Body of pancreas (tissue), 4 donors: Measurements from ENCODE around the gene ARAF. TPM values are rescaled to one million over a fixed set of nuclear protein-coding genes. Genes with fewer than 3 reads are reported as not detected.
A peak's percentile ranks its signal among the peaks of the same experiment; 100 is the strongest.

Experiments used
- ATAC-seq: fragments of 150-250 bp; one replicate; pipeline ENCODE4 v1.9.1; 2016
- DNase-seq, 4 donors: peaks; one replicate each; pipeline ENCODE4 v3.0.0-alpha.2; 2019
- H3K27ac ChIP-seq, 4 donors: fragments of 200-600 bp; sonication (generic); 1 replicate in 3 of 4; 2 replicates in 1 of 4; pipeline versions ENCODE4 v1.5.1 to v1.6.1; 2016 to 2019; ENCODE audit warnings: mild to moderate bottlenecking in 1 of 4, mixed read lengths in 1 of 4, moderate library complexity in 1 of 4
- H3K27me3 ChIP-seq, 2 donors: fragments of 200-600 bp; sonication (generic); one replicate each; pipeline ENCODE4 v1.6.0; 2016; ENCODE audit warnings: mild to moderate bottlenecking in 1 of 2
- H3K36me3 ChIP-seq, 2 donors: fragments of 200-600 bp; sonication (generic); replicated peaks in 1 of 2; 2 replicates each; pipeline ENCODE4 v1.5.1; 2016; ENCODE audit warnings: low read depth in 2 of 2; ENCODE audit not compliant: insufficient read depth in 1 of 2
- H3K4me1 ChIP-seq: fragments of 200-600 bp; sonication (generic); one replicate; pipeline ENCODE4 v1.6.0; 2016
- H3K4me3 ChIP-seq, 2 donors: fragments of 200-600 bp; sonication (generic); 1 replicate in 1 of 2; 2 replicates in 1 of 2; pipeline ENCODE4 v1.5.1; 2016 to 2019
- H3K9me3 ChIP-seq, 3 donors: fragments of 200-600 bp; sonication (generic); 1 replicate in 2 of 3; 2 replicates in 1 of 3; pipeline ENCODE4 v1.5.1; 2016
- CTCF ChIP-seq, 7 experiments: fragments of 450-650 bp in 4 of 7; fragments of 200-600 bp in 3 of 7; sonication (generic) in 3 of 7; IDR thresholded peaks; one replicate each; pipeline ENCODE4 v1.5.1; 2016 to 2019; ENCODE audit warnings: antibody characterized with exemption in 7 of 7
- POLR2A ChIP-seq, 3 donors: fragments of 450-650 bp; IDR thresholded peaks; one replicate each; pipeline ENCODE4 v1.6.1; 2016; ENCODE audit warnings: antibody characterized with exemption in 3 of 3, mild to moderate bottlenecking in 2 of 3
- WGBS, 2 donors: methylation state at CpG; one replicate each; pipeline ENCODE4 v1.1.5; 2017; 5-methylcytosine and 5-hydroxymethylcytosine counted together
- intact Hi-C: fragments of 100-400 bp; cut with DNase I; formaldehyde crosslinking; loops from one replicate; pipeline ENCODE4 v1.15.1; 2023
- total RNA-seq, 2 donors: library from RNA; depleted of rRNA; stranded (reverse); fragments of >200 nt; gene quantifications; one replicate each; pipeline ENCODE4 v1.1.0, GENCODE V29; 2016

ARAF gene
- total RNA-seq, 2 donors from 2014 or later, result 43.3 to 48.5 TPM

- H3K27me3 ChIP-seq, result no peaks in the 10 kb centered on the region
- no peak for DNase-seq
- H3K4me1 ChIP-seq, result no peaks in the 10 kb centered on the region
- ATAC-seq, result no peak
- no peak overlapping the region for H3K4me3 ChIP-seq
- no peaks in the 10 kb centered on the region for H3K9me3 ChIP-seq
- 80 to 100% methylated on average over 1 to 2 of the region's 3 CpGs for WGBS, 2 donors
- intact Hi-C loops, result no loop called here
- H3K27ac ChIP-seq, result no peak overlapping the region
- TF ChIP-seq CTCF (IDR thresholded peaks at IDR 0.05) (no peak), POLR2A (IDR thresholded peaks at IDR 0.05) (no peak)
- no peaks in the 10 kb centered on the region for H3K36me3 ChIP-seq
These were observed 42.9 kb upstream of the ARAF start for GRCh38 chrX:47518144-47518543.

- WGBS, 2 donors, result 3 to 6% methylated on average over 7 to 11 of the region's 33 CpGs
- DNase-seq (peak; percentile 78 to 85 (median 84)), ATAC-seq (peak; percentile 98)
- H3K9me3 ChIP-seq, result no peaks in the 10 kb centered on the region
- no peak overlapping the region for H3K27ac ChIP-seq
- peak in 1 of 3 donors; percentile 19 for TF ChIP-seq POLR2A (IDR thresholded peaks at IDR 0.05)
- peak; percentile 58 to 91 (median 77) for TF ChIP-seq CTCF (IDR thresholded peaks at IDR 0.05)
- no peak overlapping the region for H3K4me3 ChIP-seq
- H3K36me3 ChIP-seq, result no peaks in the 10 kb centered on the region
- H3K4me1 ChIP-seq, result peaks cover 7% of the 10 kb centered on the region
- intact Hi-C loops, result loop anchor here (10.0 kb wide), 1 partner anchor 338 kb away; no protein-coding TSS in a partner anchor
- H3K27me3 ChIP-seq, result no peaks in the 10 kb centered on the region
These were observed 37.7 kb upstream of the ARAF start for GRCh38 chrX:47523297-47523696.

- TF ChIP-seq POLR2A (IDR thresholded peaks at IDR 0.05) (no peak), CTCF (IDR thresholded peaks at IDR 0.05) (peak in 1 of 7 experiments; percentile 1)
- Histone ChIP-seq H3K4me3 (no peak overlapping the region), H3K27ac (no peak overlapping the region), H3K4me1 (peaks cover 7% of the 10 kb centered on the region), H3K9me3 (no peaks in the 10 kb centered on the region), H3K27me3 (no peaks in the 10 kb centered on the region), H3K36me3 (no peaks in the 10 kb centered on the region)
- 4% methylated on average over 19 of the region's 34 CpGs; no CpG with 5 or more reads in 1 of the 2 donors for WGBS, 2 donors
- intact Hi-C loops, result loop anchor here (10.0 kb wide), 1 partner anchor 339 kb away; no protein-coding TSS in a partner anchor
- no peak for DNase-seq
- ATAC-seq, result peak; percentile 30
These were observed 37.3 kb upstream of the ARAF start for GRCh38 chrX:47523713-47524166.

GRCh38 chrX:47529548-47529947 is 31.5 kb upstream of the ARAF start:
- ATAC-seq (no peak), DNase-seq (no peak)
- H3K27me3 ChIP-seq, result no peaks in the 10 kb centered on the region
- 90% methylated on average over 2 to 6 of the region's 8 CpGs for WGBS, 2 donors
- H3K27ac ChIP-seq, result no peak overlapping the region
- no peaks in the 10 kb centered on the region for H3K9me3 ChIP-seq
- no peak overlapping the region for H3K4me3 ChIP-seq
- H3K4me1 ChIP-seq, result no peaks in the 10 kb centered on the region
- TF ChIP-seq POLR2A (IDR thresholded peaks at IDR 0.05) (no peak), CTCF (IDR thresholded peaks at IDR 0.05) (no peak)
- intact Hi-C loops, result loop anchor here (10.0 kb wide), 1 partner anchor 345 kb away; no protein-coding TSS in a partner anchor
- H3K36me3 ChIP-seq, result no peaks in the 10 kb centered on the region

- intact Hi-C loops, result no loop called here
- Histone ChIP-seq H3K36me3 (no peaks in the 10 kb centered on the region), H3K27ac (no peak overlapping the region), H3K4me3 (no peak overlapping the region), H3K27me3 (no peaks in the 10 kb centered on the region), H3K9me3 (no peaks in the 10 kb centered on the region), H3K4me1 (no peaks in the 10 kb centered on the region)
- DNase-seq (no peak), ATAC-seq (no peak)
- 88 to 96% methylated on average over 6 of the region's 6 CpGs for WGBS, 2 donors
- TF ChIP-seq POLR2A (IDR thresholded peaks at IDR 0.05) (no peak), CTCF (IDR thresholded peaks at IDR 0.05) (no peak)
These were observed 31.0 kb upstream of the ARAF start for GRCh38 chrX:47530049-47530448.
